ENCODE measurements around the gene CMTR1.

CMTR1 gene

GRCh38 chr6:37432916-37433656, at the start of gene CMTR1:
TSS of gene CMTR1 (plus strand) at chr6:37433221. CDS start at chr6:37435630, 2,409 bp downstream.
- ChIA-PET POLR2A (interaction anchor here (0.8 to 1.8 kb wide), 10 partner anchors 9 to 194 kb away, joined by 4 to 8 read pairs (median 4); partner anchors contain the start of gene CCDC167), CTCF (interaction anchor here (0.6 to 1.9 kb wide), 2 partner anchors 51 to 818 kb away, joined by 4 to 5 read pairs; no protein-coding TSS in a partner anchor)
- H3K4me1 ChIP-seq (ENCODE audit: control insufficient read depth, insufficient read depth, low read length) = peaks cover 14% of the 10 kb centered on the region
- peaks cover 12 to 26% of the 10 kb centered on the region in 2 experiments for H3K36me3 ChIP-seq (ENCODE audit: control insufficient read depth in 2 of 2, insufficient read depth in 1 of 2, low read length in 2 of 2)
- no peaks in the 10 kb centered on the region for H3K9me3 ChIP-seq (ENCODE audit: control insufficient read depth, insufficient read depth, low read depth, low read length)
- H3K27ac ChIP-seq (ENCODE audit: extremely low read depth, low read depth, low read length) = peak within 1 kb of the TSS; percentile 56
- peak within 1 kb of the TSS; percentile 91 for H3K4me3 ChIP-seq (ENCODE audit: low read depth, low read length)
- TF ChIP-seq ZNF548 (tag by site-specific recombination; IDR thresholded peaks at IDR 0.05) = no peak
- no peak for TF ChIP-seq ZNF624 (tag by site-specific recombination; IDR thresholded peaks at IDR 0.05)
- TF ChIP-seq ZNF658 (tag by site-specific recombination; IDR thresholded peaks at IDR 0.05) = no peak
- TF ChIP-seq ZNF10 (tag by site-specific recombination; IDR thresholded peaks at IDR 0.05) = no peak
- 0 out of 2 replicates have a peak, but pooled peaks have one; percentile 19 for TF ChIP-seq REPIN1 (tag by site-specific recombination; IDR thresholded peaks at IDR 0.05; ENCODE audit: low read depth)
- peak; percentile 71 for TF ChIP-seq ZFP69B (tag by site-specific recombination; IDR thresholded peaks at IDR 0.05)
- 0 out of 2 replicates have a peak, but pooled peaks have one; percentile 22 for TF ChIP-seq ZBTB10 (tag by site-specific recombination; IDR thresholded peaks at IDR 0.05)
- no peak for TF ChIP-seq ZNF571 (tag by site-specific recombination; IDR thresholded peaks at IDR 0.05)
- 0 out of 2 replicates have a peak, but pooled peaks have one; percentile 7 for TF ChIP-seq SCRT2 (tag by site-specific recombination; IDR thresholded peaks at IDR 0.05)
- TF ChIP-seq ZBTB17 (tag by site-specific recombination; IDR thresholded peaks at IDR 0.05) = peak; percentile 93
- TF ChIP-seq ZNF626 (tag by site-specific recombination; IDR thresholded peaks at IDR 0.05) = no peak
- 0 out of 2 replicates have a peak, but pooled peaks have one; percentile 55 for TF ChIP-seq ZSCAN30 (tag by site-specific recombination; IDR thresholded peaks at IDR 0.05)
- TF ChIP-seq ZNF792 (tag by site-specific recombination; IDR thresholded peaks at IDR 0.05) = peak; percentile 32; the same call in 1 of the 2 replicates
- no peak for TF ChIP-seq ZNF707 (tag by site-specific recombination; IDR thresholded peaks at IDR 0.05)
- peak; percentile 99 for TF ChIP-seq ATF2 (tag by site-specific recombination; IDR thresholded peaks at IDR 0.05; ENCODE audit: low read depth)
- TF ChIP-seq YY2 (tag by site-specific recombination; IDR thresholded peaks at IDR 0.05) = peak; percentile 44; the same call in 1 of the 2 replicates
- peak; percentile 87 for TF ChIP-seq GLIS1 (tag by site-specific recombination; IDR thresholded peaks at IDR 0.05)
- TF ChIP-seq PRDM1 (tag by site-specific recombination; IDR thresholded peaks at IDR 0.05) = peak; percentile 88
- no peak for TF ChIP-seq ZNF175 (tag by site-specific recombination; IDR thresholded peaks at IDR 0.05)
- 0 out of 2 replicates have a peak, but pooled peaks have one; percentile 32 for TF ChIP-seq ZNF2 (tag by site-specific recombination; IDR thresholded peaks at IDR 0.05)
- TF ChIP-seq ZNF223 (tag by site-specific recombination; IDR thresholded peaks at IDR 0.05) = peak; percentile 94
- no peak for TF ChIP-seq SCRT1 (tag by site-specific recombination; IDR thresholded peaks at IDR 0.05; ENCODE audit: borderline replicate concordance)
- TF ChIP-seq ZNF660 (tag by site-specific recombination; IDR thresholded peaks at IDR 0.05) = peak; percentile 79; the same call in 1 of the 2 replicates
- TF ChIP-seq ZXDB (tag by site-specific recombination; IDR thresholded peaks at IDR 0.05) = peak; percentile 85
- 0 out of 2 replicates have a peak, but pooled peaks have one; percentile 24 for TF ChIP-seq ZNF580 (tag by site-specific recombination; IDR thresholded peaks at IDR 0.05)
- TF ChIP-seq ZBTB20 (tag by site-specific recombination; IDR thresholded peaks at IDR 0.05) = peak; percentile 88; the same call in 1 of the 2 replicates
- peak; percentile 41; the same call in 1 of the 2 replicates for TF ChIP-seq ZNF341 (tag by site-specific recombination; IDR thresholded peaks at IDR 0.05; ENCODE audit: low read depth)
- no peak for TF ChIP-seq ZNF776 (tag by site-specific recombination; IDR thresholded peaks at IDR 0.05; ENCODE audit: borderline replicate concordance)
- peak; percentile 87; the same call in 1 of the 2 replicates for TF ChIP-seq ZNF501 (tag by site-specific recombination; IDR thresholded peaks at IDR 0.05)
- TF ChIP-seq KLF10 (tag by site-specific recombination; IDR thresholded peaks at IDR 0.05) = 0 out of 2 replicates have a peak, but pooled peaks have one; percentile 26
- TF ChIP-seq ZBTB21 (tag by site-specific recombination; IDR thresholded peaks at IDR 0.05) = peak; percentile 85
- no peak for TF ChIP-seq HOXC10 (CRISPR knock-in tag; IDR thresholded peaks at IDR 0.05)
- TF ChIP-seq ZNF398 (tag by site-specific recombination; IDR thresholded peaks at IDR 0.05) = peak; percentile 85
- peak; percentile 66 for TF ChIP-seq SP2 (tag by site-specific recombination; IDR thresholded peaks at IDR 0.05)
